Neural progenitor cell (in vitro differentiated cells): Measurements from ENCODE around the gene AMPH. TPM values are rescaled to one million over a fixed set of nuclear protein-coding genes. Genes with fewer than 3 reads are reported as not detected.

Source experiments
- DNase-seq: peaks from one replicate; pipeline ENCODE4 v3.0.0-alpha.2; 2016; ENCODE audit warnings: low spot score
- H2AFZ ChIP-seq: fragments of 200-600 bp; sonication (generic); replicated peaks from 2 replicates; pipeline ENCODE4 v1.6.1; 2016; ENCODE audit warnings: antibody characterized with exemption
- H3F3A ChIP-seq: fragments of 200-600 bp; sonication (generic); 2 replicates; pipeline ENCODE4 v1.6.1; 2016; ENCODE audit warnings: antibody characterized with exemption, low read depth
- H3K27ac ChIP-seq: fragments of 200-600 bp; sonication (generic); 2 replicates; pipeline ENCODE4 v1.5.1; 2016; ENCODE audit warnings: mild to moderate bottlenecking
- H3K27me3 ChIP-seq: fragments of 200-600 bp; sonication (generic); 2 replicates; pipeline ENCODE4 v1.6.1; 2016; ENCODE audit warnings: mild to moderate bottlenecking, moderate library complexity
- H3K36me3 ChIP-seq: fragments of 200-600 bp; sonication (generic); 2 replicates; pipeline ENCODE4 v1.5.1; 2016
- H3K4me1 ChIP-seq: fragments of 200-600 bp; sonication (generic); 2 replicates; pipeline ENCODE4 v1.6.1; 2016; ENCODE audit warnings: mixed run types
- H3K4me2 ChIP-seq: fragments of 200-600 bp; sonication (generic); 2 replicates; pipeline ENCODE4 v1.6.1; 2016
- H3K4me3 ChIP-seq: fragments of 200-600 bp; sonication (generic); 2 replicates; pipeline ENCODE4 v1.5.1; 2016
- H3K79me2 ChIP-seq: fragments of 200-600 bp; sonication (generic); 2 replicates; pipeline ENCODE4 v1.6.1; 2016; ENCODE audit warnings: low read depth
- H3K9ac ChIP-seq: fragments of 200-600 bp; sonication (generic); 2 replicates; pipeline ENCODE4 v1.6.1; 2016
- H3K9me3 ChIP-seq: fragments of 200-600 bp; sonication (generic); 2 replicates; pipeline ENCODE4 v1.5.1; 2016; ENCODE audit warnings: low read depth
- H4K20me1 ChIP-seq: fragments of 200-600 bp; sonication (generic); 2 replicates; pipeline ENCODE4 v1.6.1; 2016; ENCODE audit warnings: low read depth
- H3K27ac Mint-ChIP-seq: 3 replicates; pipeline ENCODE4 v1.8.0; 2021; ENCODE audit warnings: mixed read lengths
- H3K27me3 Mint-ChIP-seq: 2 replicates; pipeline ENCODE4 v1.8.0; 2022; ENCODE audit warnings: low read depth, mild to moderate bottlenecking, inconsistent platforms, moderate library complexity, mixed read lengths; ENCODE audit not compliant: insufficient read depth
- H3K36me3 Mint-ChIP-seq: 3 replicates; pipeline ENCODE4 v1.8.0; 2021; ENCODE audit warnings: mixed read lengths
- H3K4me1 Mint-ChIP-seq: 3 replicates; pipeline ENCODE4 v1.8.0; 2021; ENCODE audit warnings: mixed read lengths
- H3K4me3 Mint-ChIP-seq: 3 replicates; pipeline ENCODE4 v1.8.0; 2021; ENCODE audit warnings: mild to moderate bottlenecking, moderate library complexity, mixed read lengths
- H3K9me3 Mint-ChIP-seq: 3 replicates; pipeline ENCODE4 v1.8.0; 2020; ENCODE audit warnings: mixed read lengths
- CTCF ChIP-seq: fragments of 200-600 bp; sonication (generic); IDR thresholded peaks from 2 replicates; pipeline ENCODE4 v1.5.1; 2017; ENCODE audit warnings: antibody characterized with exemption, mild to moderate bottlenecking
- EZH2 ChIP-seq: fragments of 200-600 bp; sonication (generic); IDR thresholded peaks from 2 replicates; pipeline ENCODE4 v1.6.1; 2017; ENCODE audit warnings: antibody characterized with exemption, mild to moderate bottlenecking, moderate library complexity
- EZH2phosphoT487 ChIP-seq: fragments of 200-600 bp; sonication (generic); IDR thresholded peaks from 2 replicates; pipeline ENCODE4 v1.6.1; 2017; ENCODE audit warnings: antibody characterized with exemption
- total RNA-seq: library from RNA; depleted of rRNA; stranded (reverse); fragments of >200 nt; gene quantifications from 2 replicates; pipeline ENCODE4 v1.2.3, GENCODE V29; 2015; ENCODE audit warnings: low replicate concordance

The AMPH gene
- total RNA-seq, 1 donor from 2014 or later: 21.2 TPM

GRCh38 chr7:38506004-38506403 lies 125.2 kb downstream of the AMPH start:
- Histone ChIP-seq H3K4me2 (no peak overlapping the region), H3K27ac (no peak overlapping the region)

GRCh38 chr7:38504684-38505083 lies 126.5 kb downstream of the AMPH start:
- Histone ChIP-seq H3F3A (no peaks in the 10 kb centered on the region), H3K4me2 (no peak overlapping the region), H3K9ac (no peak overlapping the region), H3K36me3 (no peaks in the 10 kb centered on the region), H3K27me3 (no peaks in the 10 kb centered on the region), H3K4me1 (no peaks in the 10 kb centered on the region), H3K9me3 (no peaks in the 10 kb centered on the region), H3K79me2 (no peaks in the 10 kb centered on the region), H3K27ac (no peak overlapping the region), H2AFZ (no peak overlapping the region), H3K4me3 (no peak overlapping the region), H4K20me1 (no peaks in the 10 kb centered on the region)
- Mint-ChIP-seq H3K27ac (no peak overlapping the region), H3K27me3 (no peaks in the 10 kb centered on the region), H3K4me3 (no peak overlapping the region), H3K9me3 (no peaks in the 10 kb centered on the region), H3K4me1 (no peaks in the 10 kb centered on the region), H3K36me3 (peaks cover 2% of the 10 kb centered on the region)
- no peak for DNase-seq
- TF ChIP-seq EZH2 (no peak), CTCF (no peak), EZH2phosphoT487 (no peak)

More at GRCh38 chr7:38506004-38506403, 125.2 kb downstream of the AMPH start:
- no peak overlapping the region for H3K27ac Mint-ChIP-seq
- H4K20me1 ChIP-seq: no peaks in the 10 kb centered on the region
- H3K4me3 ChIP-seq: no peak overlapping the region
- no peaks in the 10 kb centered on the region for H3K4me1 ChIP-seq
- no peaks in the 10 kb centered on the region for H3K36me3 Mint-ChIP-seq
- no peaks in the 10 kb centered on the region for H3K9me3 Mint-ChIP-seq
- H3K4me1 Mint-ChIP-seq: no peaks in the 10 kb centered on the region
- TF ChIP-seq CTCF: no peak
- no peak for TF ChIP-seq EZH2
- no peak for TF ChIP-seq EZH2phosphoT487
- H3K79me2 ChIP-seq: no peaks in the 10 kb centered on the region
- no peak overlapping the region for H3K4me3 Mint-ChIP-seq
- H3K9ac ChIP-seq: no peak overlapping the region
- H2AFZ ChIP-seq: no peak overlapping the region
- H3F3A ChIP-seq: no peaks in the 10 kb centered on the region
- DNase-seq: no peak
- no peaks in the 10 kb centered on the region for H3K27me3 Mint-ChIP-seq
- no peaks in the 10 kb centered on the region for H3K9me3 ChIP-seq
- no peaks in the 10 kb centered on the region for H3K36me3 ChIP-seq
- H3K27me3 ChIP-seq: no peaks in the 10 kb centered on the region

- no peaks in the 10 kb centered on the region for H4K20me1 ChIP-seq
- TF ChIP-seq EZH2 (no peak), EZH2phosphoT487 (no peak), CTCF (no peak)
- Mint-ChIP-seq H3K4me1 (no peaks in the 10 kb centered on the region), H3K36me3 (peaks cover 3% of the 10 kb centered on the region), H3K9me3 (no peaks in the 10 kb centered on the region), H3K27ac (no peak overlapping the region), H3K27me3 (no peaks in the 10 kb centered on the region), H3K4me3 (no peak overlapping the region)
- H3K4me2 ChIP-seq: no peak overlapping the region
- H2AFZ ChIP-seq: no peak overlapping the region
- DNase-seq: no peak
- H3K27ac ChIP-seq: no peak overlapping the region
- no peak overlapping the region for H3K4me3 ChIP-seq
- no peaks in the 10 kb centered on the region for H3K4me1 ChIP-seq
- H3F3A ChIP-seq: no peaks in the 10 kb centered on the region
- H3K36me3 ChIP-seq: no peaks in the 10 kb centered on the region
- H3K27me3 ChIP-seq: no peaks in the 10 kb centered on the region
- no peaks in the 10 kb centered on the region for H3K79me2 ChIP-seq
- H3K9me3 ChIP-seq: no peaks in the 10 kb centered on the region
- no peak overlapping the region for H3K9ac ChIP-seq
Observed at GRCh38 chr7:38502848-38503247, 128.3 kb downstream of the AMPH start.
